ENCODE results near the gene FUT2. TPM values are rescaled to one million over a fixed set of nuclear protein-coding genes. Genes with fewer than 3 reads are reported as not detected.

Gene FUT2
- total and polyA plus RNA-seq, 10 of the 15 experiments (the other 5 are each of a cell fraction or from before 2014, with no cell fraction given) = 0.02 to 0.13 (median 0.07) TPM; not detected in 7

- Histone ChIP-seq H4K20me1 (ENCODE audit: control insufficient read depth, insufficient read depth) (no peaks in the 10 kb centered on the region), H3K9ac (ENCODE audit: control insufficient read depth, insufficient read depth, low read length) (no peak overlapping the region), H3K27me3 (replicated peaks in 1 of 2; ENCODE audit: control insufficient read depth in 2 of 2, insufficient read depth in 2 of 2, low read length in 1 of 2) (no peaks in the 10 kb centered on the region), H3K9me3 (replicated peaks; ENCODE audit: control insufficient read depth, insufficient read depth, low read length) (no peaks in the 10 kb centered on the region; the same call in 2 of the 3 replicates), H3K79me2 (ENCODE audit: control insufficient read depth, insufficient read depth, low read length) (no peaks in the 10 kb centered on the region), H3K4me2 (ENCODE audit: control insufficient read depth, insufficient read depth) (no peak overlapping the region), H3K27ac (ENCODE audit: control insufficient read depth, insufficient read depth) (no peak overlapping the region), H3K4me1 (ENCODE audit: control insufficient read depth, insufficient read depth, low read length) (peaks cover 16% of the 10 kb centered on the region), H3K4me3 (no peak overlapping the region), H2AFZ (ENCODE audit: control insufficient read depth, low read depth, low read length) (no peak overlapping the region), H3K36me3 (ENCODE audit: control insufficient read depth in 2 of 2, insufficient read depth in 2 of 2, low read length in 1 of 2) (no peaks in the 10 kb centered on the region)
- 84% methylated on average over 4 of the region's 4 CpGs for WGBS (ENCODE audit: insufficient coverage, insufficient replicate concordance, low lambda C conversion rate, missing lambda C conversion rate)
- ChIA-PET CTCF (interaction anchor here (0.7 kb wide), 1 partner anchor 116 kb away, joined by 3 read pairs; no protein-coding TSS in a partner anchor), SMC1A (ENCODE audit: uncharacterized antibody, unreplicated experiment) (no interaction called here), RAD21 (ENCODE audit: unreplicated experiment) (interaction anchor here (0.8 kb wide), 1 partner anchor 36 kb away, joined by 4 read pairs; no protein-coding TSS in a partner anchor), POLR2A (no interaction called here)
- no peak for DNase-seq (ENCODE audit: low read depth, low spot score)
- in situ Hi-C loops (cut with MboI) (no loop called here), intact Hi-C loops (cut with micrococcal nuclease; ENCODE audit: unreplicated experiment) (no loop called here)
- FAIRE-seq = no peak
- ATAC-seq = no peak
- no TSS peak for BruUV-seq (replicated peaks)
- TF ChIP-seq E2F4 (IDR thresholded peaks at IDR 0.05; ENCODE audit: low read depth, low read length) = no peak
- no peak for TF ChIP-seq SIX5 (IDR thresholded peaks at IDR 0.05; ENCODE audit: low read depth, low read length, severe bottlenecking)
- no peak for TF ChIP-seq HCFC1 (IDR thresholded peaks at IDR 0.05; ENCODE audit: low read length)
- no peak for TF ChIP-seq NKRF (conservative IDR thresholded peaks at IDR 0.05)
- TF ChIP-seq ZNF592 (IDR thresholded peaks at IDR 0.05) = no peak
- no peak for TF ChIP-seq BHLHE40 (IDR thresholded peaks at IDR 0.05; ENCODE audit: borderline replicate concordance in 1 of 2, low read depth in 2 of 2, low read length in 1 of 2)
- no peak for TF ChIP-seq MXI1 (IDR thresholded peaks at IDR 0.05; ENCODE audit: low read depth, low read length)
- TF ChIP-seq NFXL1 (IDR thresholded peaks at IDR 0.05; ENCODE audit: borderline replicate concordance) = no peak
- TF ChIP-seq ZNF274 (IDR thresholded peaks at IDR 0.05; ENCODE audit: insufficient read depth, insufficient read length) = no peak
- TF ChIP-seq SP1 (IDR thresholded peaks at IDR 0.05; ENCODE audit: low read depth, low read length) = no peak
- TF ChIP-seq TBL1XR1 (IDR thresholded peaks at IDR 0.05; ENCODE audit: low read depth, low read length) = no peak
- TF ChIP-seq EP300 (IDR thresholded peaks at IDR 0.05; ENCODE audit: borderline replicate concordance in 1 of 2, control insufficient read depth in 1 of 2, low read depth in 2 of 2, low read length in 2 of 2) = no peak
- no peak for TF ChIP-seq WRNIP1 (IDR thresholded peaks at IDR 0.05; ENCODE audit: borderline replicate concordance, low read depth, low read length)
- TF ChIP-seq SMC3 (IDR thresholded peaks at IDR 0.05; ENCODE audit: borderline replicate concordance, low read length) = no peak
These were observed 15.4 kb downstream of the FUT2 start for GRCh38 chr19:48711106-48711662.

All from GM12878 (cell line).